Colonic mucosa (tissue), 4 donors: ENCODE data around the gene ABCA2. TPM values are rescaled to one million over a fixed set of nuclear protein-coding genes. Genes with fewer than 3 reads are reported as not detected.

Experiments used
- DNase-seq: peaks from one replicate; pipeline ENCODE4 v3.0.0-alpha.2; 2020
- H3K27ac ChIP-seq: fragments of 200-600 bp; one replicate; pipeline ENCODE4 v1.8.0; 2021
- H3K27me3 ChIP-seq: fragments of 200-600 bp; one replicate; pipeline ENCODE4 v1.8.0; 2021
- H3K36me3 ChIP-seq: fragments of 200-600 bp; one replicate; pipeline ENCODE4 v1.8.0; 2021
- H3K4me1 ChIP-seq: fragments of 200-600 bp; one replicate; pipeline ENCODE4 v1.8.0; 2021; ENCODE audit warnings: mild to moderate bottlenecking
- H3K4me3 ChIP-seq: fragments of 200-600 bp; one replicate; pipeline ENCODE4 v1.8.0; 2021
- H3K9ac ChIP-seq, 2 donors: one replicate each; pipeline ENCODE4 v1.7.0; 2013; ENCODE audit warnings: control low read depth in 2 of 2, low read depth in 2 of 2, low read length in 2 of 2
- H3K9me3 ChIP-seq: fragments of 200-600 bp; one replicate; pipeline ENCODE4 v1.8.0; 2021
- CTCF ChIP-seq: fragments of 200-600 bp; IDR thresholded peaks from one replicate; pipeline ENCODE4 v1.8.0; 2022; ENCODE audit warnings: antibody characterized with exemption, mild to moderate bottlenecking
- intact Hi-C: fragments of 100-400 bp; cut with DNase I; formaldehyde crosslinking; loops from one replicate; pipeline ENCODE4 v1.14.1; 2022
- total RNA-seq, 2 donors: library from RNA; stranded (reverse); fragmentation: NEBNext Ultra II Directional in 1 of 2; extraction: Animal tissue kit (Norgen Biotek cat#: 25700) in 1 of 2; gene quantifications; one replicate each; pipeline ENCODE4 v1.2.1, GENCODE V29; 2021
- donor health status: healthy.
- donor health status: DM: no; HTN: no; CAD: no.
- donor health status: DM: no; HTN: no; CAD: no.

The ABCA2 gene
- total RNA-seq, 2 donors from 2014 or later, result 22.4 to 47.5 TPM

GRCh38 chr9:137050570-137050969, 22.5 kb upstream of the ABCA2 start:
- peaks cover 27% of the 10 kb centered on the region for H3K27me3 ChIP-seq
- intact Hi-C loops, result no loop called here
- H3K9ac ChIP-seq, result no peak overlapping the region
- no peaks in the 10 kb centered on the region for H3K9me3 ChIP-seq
- no peak overlapping the region for H3K4me3 ChIP-seq
- no peak overlapping the region for H3K27ac ChIP-seq
- TF ChIP-seq CTCF, result no peak
- H3K4me1 ChIP-seq, result peaks cover 29% of the 10 kb centered on the region
- DNase-seq, result no peak
- H3K36me3 ChIP-seq, result no peaks in the 10 kb centered on the region

- Histone ChIP-seq H3K27ac (no peak overlapping the region), H3K9ac (no peak overlapping the region), H3K4me1 (peaks cover 26% of the 10 kb centered on the region), H3K27me3 (peaks cover 27% of the 10 kb centered on the region), H3K9me3 (no peaks in the 10 kb centered on the region), H3K4me3 (no peak overlapping the region), H3K36me3 (no peaks in the 10 kb centered on the region)
- intact Hi-C loops, result loop anchor here (2.0 kb wide), 1 partner anchor 17 kb away; no protein-coding TSS in a partner anchor
- peak; percentile 41 for TF ChIP-seq CTCF
- peak; percentile 77 for DNase-seq
These were observed 21.8 kb upstream of the ABCA2 start for GRCh38 chr9:137049544-137050449.

GRCh38 chr9:137048655-137049543, 20.9 kb upstream of the ABCA2 start:
- no peak overlapping the region for H3K9ac ChIP-seq
- no peak for DNase-seq
- H3K4me3 ChIP-seq, result no peak overlapping the region
- H3K36me3 ChIP-seq, result no peaks in the 10 kb centered on the region
- peaks cover 26% of the 10 kb centered on the region for H3K4me1 ChIP-seq
- TF ChIP-seq CTCF, result no peak
- no peak overlapping the region for H3K27ac ChIP-seq
- intact Hi-C loops, result loop anchor here (2.0 kb wide), 1 partner anchor 18 kb away; no protein-coding TSS in a partner anchor
- H3K27me3 ChIP-seq, result peaks cover 27% of the 10 kb centered on the region
- H3K9me3 ChIP-seq, result no peaks in the 10 kb centered on the region

GRCh38 chr9:137046088-137046787, 18.2 kb upstream of the ABCA2 start, which contains the start of gene NPDC1:
Gene NPDC1 (minus strand): TSS chr9:137046177. CDS start chr9:137045989, 188 bp downstream.
- Histone ChIP-seq H3K27me3 (peaks cover 17% of the 10 kb centered on the region), H3K9ac (peak within 1 kb of the TSS; percentile 42 to 64)
- intact Hi-C loops, result no loop called here

More at GRCh38 chr9:137046088-137046787, 18.2 kb upstream of the ABCA2 start, which contains the start of gene NPDC1:
- peak within 1 kb of the TSS; percentile 54 for H3K4me3 ChIP-seq
- H3K27ac ChIP-seq, result peak within 1 kb of the TSS; percentile 64
- H3K4me1 ChIP-seq, result peaks cover 19% of the 10 kb centered on the region
- peak; percentile 89 for DNase-seq
- peak; percentile 82 for TF ChIP-seq CTCF
- H3K9me3 ChIP-seq, result no peaks in the 10 kb centered on the region
- H3K36me3 ChIP-seq, result no peaks in the 10 kb centered on the region
